Kidney (tissue), 14 donors: ENCODE results near the gene HDAC1. TPM values are rescaled to one million over a fixed set of nuclear protein-coding genes. Genes with fewer than 3 reads are reported as not detected.

Experiments used
- DNase-seq, 5 donors: peaks; one replicate each; pipeline ENCODE4 v3.0.0-alpha.2; 2013 to 2020
- FAIRE-seq: peaks from 2 replicates; lab custom pipeline; 2012; peaks lifted over from hg19 to GRCh38; lab: Jason Lieb, UNC
- H3K27ac ChIP-seq, 2 donors: one replicate each; pipeline ENCODE4 v1.7.0; 2013; ENCODE audit warnings: low read depth in 2 of 2, low read length in 2 of 2, inconsistent platforms in 1 of 2
- H3K27me3 ChIP-seq: one replicate; pipeline ENCODE4 v1.7.1; 2013; ENCODE audit warnings: low read length, inconsistent platforms; ENCODE audit not compliant: control insufficient read depth, insufficient read depth
- H3K36me3 ChIP-seq, 3 donors: one replicate each; pipeline versions ENCODE4 v1.7.0 to v1.7.1; 2013; ENCODE audit warnings: low read length in 3 of 3, control low read depth in 1 of 3, inconsistent platforms in 1 of 3; ENCODE audit not compliant: insufficient read depth in 3 of 3, control insufficient read depth in 2 of 3
- H3K4me1 ChIP-seq, 3 donors: one replicate each; pipeline versions ENCODE4 v1.7.0 to v1.7.1; 2013; ENCODE audit warnings: low read length in 3 of 3, inconsistent platforms in 1 of 3, low read depth in 1 of 3; ENCODE audit not compliant: control insufficient read depth in 2 of 3, insufficient read depth in 2 of 3
- H3K4me3 ChIP-seq, 3 donors: one replicate each; pipeline versions ENCODE4 v1.7.0 to v1.8.1; 2013; ENCODE audit warnings: low read length in 3 of 3, control low read depth in 1 of 3, inconsistent platforms in 1 of 3
- H3K9ac ChIP-seq, 3 donors: one replicate each; pipeline versions ENCODE4 v1.7.0 to v1.7.1; 2013; ENCODE audit warnings: low read length in 3 of 3, control low read depth in 1 of 3, inconsistent platforms in 1 of 3
- H3K9me3 ChIP-seq, 3 donors: one replicate each; pipeline versions ENCODE4 v1.7.0 to v1.7.1; 2013; ENCODE audit warnings: low read length in 3 of 3, control low read depth in 1 of 3, inconsistent platforms in 1 of 3; ENCODE audit not compliant: control insufficient read depth in 2 of 3, insufficient read depth in 1 of 3
- CTCF ChIP-seq: IDR thresholded peaks from 3 replicates; pipeline ENCODE4 v1.5.1; 2012; ENCODE audit warnings: mild to moderate bottlenecking, moderate library complexity, borderline replicate concordance; ENCODE audit not compliant: insufficient read depth; ENCODE audit errors: extremely low read depth
- intact Hi-C: fragments of 100-400 bp; cut with DNase I; formaldehyde crosslinking; loops from one replicate; pipeline ENCODE4 v1.11.1; 2022
- polyA plus RNA-seq: library from polyadenylated mRNA; stranded (reverse); fragments of 350-450 nt; fragmentation: Illumina TruSeq; extraction: RNeasy Lipid Tissue Mini Kit (QIAGEN cat#74804); gene quantifications from one replicate; pipeline ENCODE4 v1.2.3, GENCODE V29; 2014; ENCODE audit warnings: low read depth, low replicate concordance; ENCODE audit not compliant: insufficient read depth
- total RNA-seq: library from RNA; stranded (reverse); fragmentation: NEBNext Ultra II Directional; extraction: Animal tissue kit (Norgen Biotek cat#: 25700); gene quantifications from one replicate; pipeline ENCODE4 v1.2.1, GENCODE V29; 2021
- donor health status: control.
- donor health status: control.
- donor health status: control.
- donor health status: control.
- donor health status: control.
- donor health status: DM: yes; HTN: yes; CAD: no.
- donor health status: Normal renal cell carcinoma (clear cell type).

Gene HDAC1
- total and polyA plus RNA-seq, 2 donors from 2014 or later = 68.8 to 89.7 TPM

DNA sequence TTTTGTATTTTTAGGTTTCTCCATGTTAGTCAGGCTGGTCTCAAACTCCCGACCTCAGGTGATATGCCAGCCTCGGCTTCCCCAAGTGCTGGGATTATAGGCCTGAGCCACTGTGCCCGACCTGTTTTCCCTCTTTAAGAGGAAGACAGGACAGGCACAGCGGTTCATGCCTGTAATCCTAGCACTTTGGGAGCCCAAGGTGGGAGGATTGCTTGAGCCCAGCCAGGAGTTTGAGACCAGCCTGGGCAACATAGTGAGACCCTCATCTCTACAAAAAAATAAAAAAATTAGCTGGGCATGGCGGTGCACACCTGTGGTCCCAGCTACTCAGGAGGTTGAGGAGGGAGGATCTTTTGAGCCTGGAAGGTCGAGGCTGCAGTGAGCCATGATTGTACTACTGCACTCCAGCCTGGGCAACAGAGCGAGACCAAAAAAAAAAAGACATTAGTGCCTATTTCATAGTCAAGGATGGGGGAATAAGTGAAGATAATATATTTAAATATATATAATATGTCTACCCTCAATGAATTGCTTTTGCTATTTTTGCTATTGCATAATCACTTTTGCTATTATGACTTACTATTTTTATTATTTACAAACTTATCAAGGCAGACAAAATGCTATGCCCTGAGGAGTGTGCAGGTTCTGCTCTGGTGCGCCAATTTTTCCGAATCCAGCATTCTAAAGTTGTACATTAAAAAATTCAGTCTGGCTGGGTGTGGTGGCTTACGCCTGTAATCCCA lies 26.4 kb downstream of the HDAC1 start:
- DNase-seq (no peak), FAIRE-seq (no peak)
- Histone ChIP-seq H3K36me3 (peaks cover 0 to 14% (median 14%) of the 10 kb centered on the region in 3 donors), H3K4me1 (peaks cover 0 to 2% (median 0%) of the 10 kb centered on the region in 3 donors), H3K27ac (no peak overlapping the region), H3K9me3 (no peaks in the 10 kb centered on the region), H3K4me3 (no peak overlapping the region), H3K9ac (no peak overlapping the region), H3K27me3 (no peaks in the 10 kb centered on the region)
- intact Hi-C loops = no loop called here
- TF ChIP-seq CTCF = no peak

GRCh38 chr1:32321712-32322291 lies 29.9 kb downstream of the HDAC1 start:
- TF ChIP-seq CTCF = no peak
- no peak overlapping the region for H3K27ac ChIP-seq
- no peak overlapping the region for H3K9ac ChIP-seq
- H3K36me3 ChIP-seq = peaks cover 0 to 22% (median 17%) of the 10 kb centered on the region in 3 donors
- H3K27me3 ChIP-seq = no peaks in the 10 kb centered on the region
- intact Hi-C loops = no loop called here
- H3K9me3 ChIP-seq = no peaks in the 10 kb centered on the region
- H3K4me3 ChIP-seq = no peak overlapping the region
- FAIRE-seq (no peak), DNase-seq (no peak)
- peaks cover 0 to 2% (median 0%) of the 10 kb centered on the region in 3 donors for H3K4me1 ChIP-seq

- H3K36me3 ChIP-seq = peaks cover 7 to 49% (median 33%) of the 10 kb centered on the region in 3 donors
- H3K27me3 ChIP-seq = no peaks in the 10 kb centered on the region
- H3K9ac ChIP-seq = no peak overlapping the region
- intact Hi-C loops = no loop called here
- no peak overlapping the region for H3K27ac ChIP-seq
- FAIRE-seq (no peak), DNase-seq (peak in 2 of 5 donors; percentile 25 to 45)
- no peak for TF ChIP-seq CTCF
- H3K4me1 ChIP-seq = no peaks in the 10 kb centered on the region
- no peaks in the 10 kb centered on the region for H3K9me3 ChIP-seq
- no peak overlapping the region for H3K4me3 ChIP-seq
Measured at GRCh38 chr1:32327204-32327603, 35.3 kb downstream of the HDAC1 start.
